Activated CD8-positive, alpha-beta memory T cell treated with anti-CD3 and anti-CD28 coated beads, Interleukin-2, amount 10 ng/mL, durations not matched to agents 7 days and 5 days (primary cell): ENCODE measurements around the gene RTCB. TPM values are rescaled to one million over a fixed set of nuclear protein-coding genes. Genes with fewer than 3 reads are reported as not detected.

Source experiments
- ATAC-seq: fragments of 150-1000 bp; cut with Tn5 transposase; one replicate; pipeline ENCODE4 v1.10.0; 2021; ENCODE audit warnings: moderate library complexity
- CTCF ChIA-PET: fragments of 350-600 bp; sonication (Branson Sonifier 250); formaldehyde crosslinking; loops from one replicate; lab custom pipeline; 2021; ENCODE audit warnings: antibody characterized with exemption; lab: Charles Lee
- DNase-seq: peaks from one replicate; pipeline ENCODE4 v3.0.0-alpha.2; 2020
- H3K27ac Mint-ChIP-seq: one replicate; pipeline ENCODE4 v1.8.0; 2021; ENCODE audit warnings: mild to moderate bottlenecking, mixed read lengths
- H3K27me3 Mint-ChIP-seq: one replicate; pipeline ENCODE4 v1.8.0; 2021; ENCODE audit warnings: mixed read lengths
- H3K36me3 Mint-ChIP-seq: one replicate; pipeline ENCODE4 v1.8.0; 2021; ENCODE audit warnings: mild to moderate bottlenecking, mixed read lengths
- H3K4me1 Mint-ChIP-seq: one replicate; pipeline ENCODE4 v1.8.0; 2021; ENCODE audit warnings: mixed read lengths
- H3K4me3 Mint-ChIP-seq: one replicate; pipeline ENCODE4 v1.8.0; 2021; ENCODE audit warnings: mild to moderate bottlenecking, moderate library complexity, mixed read lengths
- H3K9me3 Mint-ChIP-seq: one replicate; pipeline ENCODE4 v1.8.0; 2022; ENCODE audit warnings: low read depth, mixed read lengths
- total RNA-seq, 2 experiments: library from RNA; stranded (reverse); gene quantifications; one replicate each; pipeline ENCODE4 v1.2.3, GENCODE V29; 2021

RTCB gene
- 10 to 100 TPM; 77.2 to 85.5 TPM for total RNA-seq

DNA sequence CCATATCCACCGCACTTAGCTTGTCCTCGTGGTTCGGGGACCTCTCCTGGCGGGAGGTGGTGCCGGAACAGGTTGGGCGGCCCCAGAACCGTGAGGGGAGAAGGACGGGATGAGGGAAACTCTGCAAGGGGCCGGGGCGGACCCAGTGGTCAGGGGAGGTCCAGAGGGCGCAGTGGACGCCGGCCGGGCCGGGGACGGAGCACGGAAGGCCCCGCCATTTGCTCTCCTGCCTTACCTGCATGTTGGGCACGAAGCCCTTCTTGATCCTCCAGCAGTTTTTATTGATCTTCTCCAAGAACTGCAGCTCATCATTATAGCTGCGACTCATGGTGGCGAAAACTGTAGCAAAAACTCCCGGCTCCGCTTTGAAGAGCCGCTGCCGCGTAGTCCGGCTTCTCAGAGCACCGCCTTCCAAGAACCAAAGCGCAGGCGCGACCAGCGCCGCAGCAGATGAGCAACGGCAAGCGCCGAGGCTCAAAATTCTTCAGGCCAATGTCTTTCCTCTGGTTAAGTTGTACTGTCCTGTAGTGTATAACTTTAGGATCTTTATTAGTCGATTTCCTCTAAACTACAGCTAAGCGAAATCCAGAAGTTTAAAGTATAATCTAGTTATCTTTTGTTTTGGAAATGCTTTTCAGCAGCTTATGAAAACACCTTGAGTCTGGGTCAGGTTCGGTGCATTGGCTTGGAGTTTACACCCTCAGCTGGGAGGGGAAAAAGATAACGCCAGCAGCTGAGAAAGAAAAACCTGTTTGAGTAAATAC is at the start of gene RTCB:
Gene RTCB (minus strand): TSS at position 419 of the 764 bp plus-strand sequence. CDS start 91 bp downstream, at position 328.
- CTCF ChIA-PET: interaction anchor here (0.6 to 2.7 kb wide), 9 partner anchors 11 to 470 kb away, joined by 3 to 19 read pairs (median 5); partner anchors contain the start of gene FBXO7
- H3K27ac Mint-ChIP-seq: peak within 1 kb of the TSS; percentile 91
- H3K9me3 Mint-ChIP-seq: no peaks in the 10 kb centered on the region
- peaks cover 51% of the 10 kb centered on the region for H3K4me1 Mint-ChIP-seq
- peak within 1 kb of the TSS; percentile 88 for H3K4me3 Mint-ChIP-seq
- DNase-seq (peak; percentile 93), ATAC-seq (peak; percentile 89)
- peaks cover 27% of the 10 kb centered on the region for H3K36me3 Mint-ChIP-seq
- peaks cover 11% of the 10 kb centered on the region for H3K27me3 Mint-ChIP-seq

DNA sequence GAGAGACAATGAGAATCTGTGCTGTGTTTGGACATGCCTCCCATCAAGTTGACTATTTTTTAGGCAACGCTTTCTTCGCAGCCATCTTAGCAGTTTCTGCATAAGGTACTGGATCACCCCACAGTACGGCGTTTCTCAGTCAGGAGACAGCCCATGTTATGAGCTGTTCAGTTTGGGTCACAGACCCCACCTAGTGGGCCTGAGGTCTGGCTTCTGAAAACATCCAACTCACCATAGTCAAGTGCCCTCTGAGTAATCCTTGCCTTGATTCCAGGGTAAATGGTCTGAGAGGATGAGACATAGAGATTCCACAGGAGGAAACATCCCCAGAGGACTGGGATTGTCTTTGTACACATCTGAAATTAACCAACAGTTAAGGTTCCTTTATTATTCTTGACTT is 45.0 kb upstream of the RTCB start:
- CTCF ChIA-PET: no interaction called here
- H3K9me3 Mint-ChIP-seq: no peaks in the 10 kb centered on the region
- H3K4me1 Mint-ChIP-seq: no peaks in the 10 kb centered on the region
- DNase-seq (no peak), ATAC-seq (no peak)
- H3K36me3 Mint-ChIP-seq: no peaks in the 10 kb centered on the region
- H3K4me3 Mint-ChIP-seq: no peak overlapping the region
- H3K27ac Mint-ChIP-seq: no peak overlapping the region
- peaks cover 48% of the 10 kb centered on the region for H3K27me3 Mint-ChIP-seq

DNA sequence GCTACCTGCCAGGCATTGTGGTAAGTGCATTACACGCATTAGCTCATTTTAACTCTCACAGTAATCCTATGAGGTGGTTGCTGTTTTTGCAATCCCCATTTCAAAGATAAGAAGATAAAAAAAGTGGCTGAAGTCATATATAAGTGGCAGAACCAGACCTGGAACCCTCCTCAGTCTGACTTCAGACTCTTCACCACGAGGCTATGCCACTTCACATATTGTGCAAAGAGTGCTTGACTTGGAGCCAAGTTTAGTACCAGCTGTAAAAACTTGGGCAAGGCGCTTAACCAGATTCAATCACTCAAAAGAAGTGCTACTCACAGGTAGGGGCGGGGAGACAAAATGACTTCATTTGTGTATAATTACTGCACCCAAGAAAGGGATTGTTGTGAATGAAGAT is 36.9 kb upstream of the RTCB start:
- Mint-ChIP-seq H3K4me3 (no peak overlapping the region), H3K4me1 (no peaks in the 10 kb centered on the region), H3K9me3 (no peaks in the 10 kb centered on the region), H3K27me3 (peaks cover 41% of the 10 kb centered on the region), H3K27ac (no peak overlapping the region), H3K36me3 (no peaks in the 10 kb centered on the region)
- no peak for ATAC-seq
- DNase-seq: no peak
- CTCF ChIA-PET: no interaction called here

DNA sequence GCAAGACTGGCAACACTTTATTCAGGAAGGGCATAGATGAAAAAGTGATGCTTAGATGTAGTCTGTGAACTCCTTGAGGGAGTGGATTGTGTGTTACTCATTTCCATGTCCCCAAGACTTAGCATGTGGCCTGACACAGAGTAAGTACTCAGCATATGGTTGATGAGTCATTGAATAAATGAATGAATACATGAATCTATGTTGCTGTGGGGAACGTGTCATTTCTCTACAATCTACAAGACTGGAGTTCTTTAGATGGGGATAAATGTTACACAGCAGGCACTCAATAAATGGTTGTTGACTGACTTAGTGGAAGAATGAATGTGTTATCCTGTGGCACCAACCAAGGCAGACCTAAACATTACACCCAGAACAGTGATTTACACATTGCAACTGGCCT is 34.3 kb upstream of the RTCB start:
- no peak overlapping the region for H3K4me3 Mint-ChIP-seq
- no peaks in the 10 kb centered on the region for H3K9me3 Mint-ChIP-seq
- no peak for ATAC-seq
- H3K27ac Mint-ChIP-seq: no peak overlapping the region
- DNase-seq: no peak
- CTCF ChIA-PET: no interaction called here
- H3K4me1 Mint-ChIP-seq: no peaks in the 10 kb centered on the region
- peaks cover 40% of the 10 kb centered on the region for H3K27me3 Mint-ChIP-seq
- H3K36me3 Mint-ChIP-seq: no peaks in the 10 kb centered on the region

DNA sequence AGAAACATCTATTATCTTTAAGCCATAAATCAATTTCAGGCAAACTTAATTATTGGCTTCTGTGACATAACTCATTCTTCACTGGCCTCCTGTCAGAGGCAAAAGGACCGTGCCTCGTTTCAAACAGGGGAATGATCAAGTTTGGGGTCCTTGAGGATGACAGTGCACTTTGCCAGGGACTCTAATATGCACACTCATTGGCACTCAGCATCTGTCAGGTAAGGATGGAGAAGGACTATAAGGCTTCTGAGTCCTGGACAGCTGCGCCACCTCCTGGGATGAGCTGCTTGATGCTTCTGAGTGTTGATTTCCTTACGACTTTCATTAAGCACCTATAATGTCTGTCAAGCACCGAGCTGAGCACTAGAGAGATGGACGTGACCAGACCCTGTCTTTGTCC is 32.0 kb upstream of the RTCB start:
- CTCF ChIA-PET: interaction anchor here (1.4 kb wide), 1 partner anchor 32 kb away, joined by 3 read pairs; no protein-coding TSS in a partner anchor
- H3K4me1 Mint-ChIP-seq: no peaks in the 10 kb centered on the region
- DNase-seq (peak; percentile 41), ATAC-seq (no peak)
- H3K9me3 Mint-ChIP-seq: no peaks in the 10 kb centered on the region
- peaks cover 31% of the 10 kb centered on the region for H3K27me3 Mint-ChIP-seq
- H3K36me3 Mint-ChIP-seq: no peaks in the 10 kb centered on the region
- H3K27ac Mint-ChIP-seq: no peak overlapping the region
- H3K4me3 Mint-ChIP-seq: no peak overlapping the region

DNA sequence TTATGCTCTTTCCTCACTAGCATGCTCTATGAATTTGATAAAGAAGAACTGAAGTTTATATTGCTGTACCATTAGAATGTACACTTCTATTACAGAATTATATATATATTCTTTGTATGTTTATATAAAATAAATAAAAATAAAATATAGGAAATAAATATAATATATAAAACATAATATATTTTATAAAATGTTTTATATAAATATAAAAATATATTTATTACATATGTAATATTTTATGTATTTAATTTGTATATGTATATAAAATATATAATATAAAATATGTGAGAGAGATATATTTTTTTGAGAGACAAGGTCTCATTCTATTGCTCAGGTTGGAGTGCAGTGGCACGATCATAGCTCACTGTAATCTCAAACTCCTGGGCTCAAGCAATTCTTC is 18.3 kb upstream of the RTCB start:
- Mint-ChIP-seq H3K9me3 (no peaks in the 10 kb centered on the region), H3K36me3 (no peaks in the 10 kb centered on the region), H3K4me1 (peaks cover 5% of the 10 kb centered on the region), H3K27ac (no peak overlapping the region), H3K27me3 (peaks cover 20% of the 10 kb centered on the region), H3K4me3 (no peak overlapping the region)
- DNase-seq (no peak), ATAC-seq (no peak)
- CTCF ChIA-PET: interaction anchor here (0.8 kb wide), 1 partner anchor 18 kb away, joined by 3 read pairs; no protein-coding TSS in a partner anchor

DNA sequence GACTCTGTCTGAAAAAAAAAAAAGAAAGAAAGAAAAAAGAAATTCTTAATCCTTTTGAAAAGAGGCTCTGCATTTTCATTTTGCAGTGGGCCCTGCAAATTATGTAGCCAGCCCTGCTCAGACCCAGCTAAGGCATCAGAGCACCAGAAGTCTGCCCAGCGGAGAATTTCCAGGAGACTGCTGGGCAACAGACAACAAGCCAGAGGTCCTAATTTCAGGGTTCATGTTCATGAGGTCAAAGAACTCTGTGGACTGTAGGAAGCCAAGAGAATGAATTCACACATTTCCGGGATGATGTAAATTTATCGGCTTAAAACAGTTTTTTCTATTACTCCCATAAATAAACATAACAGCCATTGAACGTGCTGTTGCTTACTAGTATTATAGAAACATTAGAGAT is 14.8 kb upstream of the RTCB start:
- no peaks in the 10 kb centered on the region for H3K9me3 Mint-ChIP-seq
- H3K4me1 Mint-ChIP-seq: peaks cover 5% of the 10 kb centered on the region
- H3K4me3 Mint-ChIP-seq: no peak overlapping the region
- DNase-seq (no peak), ATAC-seq (no peak)
- peaks cover 29% of the 10 kb centered on the region for H3K27me3 Mint-ChIP-seq
- no peaks in the 10 kb centered on the region for H3K36me3 Mint-ChIP-seq
- CTCF ChIA-PET: no interaction called here
- no peak overlapping the region for H3K27ac Mint-ChIP-seq

DNA sequence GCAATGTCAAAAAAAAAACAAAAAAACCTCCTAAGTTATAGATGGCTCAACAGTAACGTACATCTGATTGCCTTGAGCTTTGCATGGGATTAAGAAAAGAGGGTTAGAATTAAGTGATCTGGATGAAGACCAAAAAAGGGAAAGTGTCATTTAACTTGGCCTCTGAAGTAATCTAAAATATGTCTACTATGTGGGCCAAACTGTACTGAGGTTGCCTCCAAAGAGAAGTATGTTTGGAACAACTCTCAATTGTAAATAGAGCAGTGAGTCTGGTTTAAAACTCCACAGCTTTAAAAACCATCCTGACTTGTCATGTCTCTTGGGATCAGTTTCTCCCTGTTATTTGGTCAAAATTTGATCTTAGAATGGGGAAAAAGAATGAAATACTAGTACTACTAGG is 11.6 kb upstream of the RTCB start:
- Mint-ChIP-seq H3K27me3 (peaks cover 31% of the 10 kb centered on the region), H3K4me3 (no peak overlapping the region), H3K9me3 (no peaks in the 10 kb centered on the region), H3K36me3 (no peaks in the 10 kb centered on the region), H3K27ac (no peak overlapping the region), H3K4me1 (peaks cover 5% of the 10 kb centered on the region)
- DNase-seq: no peak
- no peak for ATAC-seq
- CTCF ChIA-PET: no interaction called here

DNA sequence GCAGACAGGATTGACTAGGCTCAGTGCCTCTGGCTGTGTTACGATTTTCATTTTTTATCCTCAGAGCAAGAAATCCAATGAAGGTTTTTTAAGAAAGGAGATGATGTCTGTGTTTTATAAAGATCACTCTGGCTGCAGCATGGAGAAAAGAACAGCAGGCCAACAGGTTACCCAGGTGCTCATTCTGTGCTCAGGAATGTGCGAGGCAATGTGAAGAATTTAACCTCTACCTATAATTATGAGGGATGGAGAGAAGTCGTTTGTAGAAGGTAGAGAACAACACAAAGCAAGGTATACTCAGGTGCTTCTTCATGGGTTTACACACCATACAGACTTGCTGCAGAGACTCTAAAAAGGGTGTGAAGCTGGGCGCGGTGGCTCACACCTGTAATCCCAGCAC is 10.0 kb upstream of the RTCB start:
- no peak for DNase-seq
- H3K4me3 Mint-ChIP-seq: no peak overlapping the region
- ATAC-seq: no peak
- no peaks in the 10 kb centered on the region for H3K36me3 Mint-ChIP-seq
- CTCF ChIA-PET: no interaction called here
- H3K9me3 Mint-ChIP-seq: no peaks in the 10 kb centered on the region
- H3K27ac Mint-ChIP-seq: no peak overlapping the region
- H3K27me3 Mint-ChIP-seq: peaks cover 39% of the 10 kb centered on the region
- H3K4me1 Mint-ChIP-seq: no peaks in the 10 kb centered on the region

DNA sequence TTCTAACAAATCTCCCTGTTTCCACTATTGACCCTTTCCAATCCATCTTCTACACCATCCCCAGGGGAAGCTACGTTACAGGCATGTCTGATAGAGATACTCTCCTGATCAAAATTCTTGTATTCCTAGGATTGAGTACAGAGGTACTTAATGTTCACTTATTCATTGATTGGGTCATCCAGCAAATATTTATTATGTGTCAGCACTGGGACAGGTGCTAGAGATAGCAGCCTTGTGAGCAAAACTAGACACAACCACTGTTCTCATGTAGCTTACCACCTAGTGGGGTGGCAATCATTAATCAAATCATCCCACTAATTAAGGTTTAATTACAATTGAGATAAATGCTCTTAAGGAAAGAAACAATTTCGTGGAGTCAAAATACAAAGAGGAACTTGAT is 9.4 kb upstream of the RTCB start:
- Mint-ChIP-seq H3K4me3 (no peak overlapping the region), H3K27me3 (peaks cover 42% of the 10 kb centered on the region), H3K27ac (no peak overlapping the region), H3K36me3 (no peaks in the 10 kb centered on the region), H3K4me1 (no peaks in the 10 kb centered on the region), H3K9me3 (no peaks in the 10 kb centered on the region)
- CTCF ChIA-PET: no interaction called here
- DNase-seq: no peak
- no peak for ATAC-seq

DNA sequence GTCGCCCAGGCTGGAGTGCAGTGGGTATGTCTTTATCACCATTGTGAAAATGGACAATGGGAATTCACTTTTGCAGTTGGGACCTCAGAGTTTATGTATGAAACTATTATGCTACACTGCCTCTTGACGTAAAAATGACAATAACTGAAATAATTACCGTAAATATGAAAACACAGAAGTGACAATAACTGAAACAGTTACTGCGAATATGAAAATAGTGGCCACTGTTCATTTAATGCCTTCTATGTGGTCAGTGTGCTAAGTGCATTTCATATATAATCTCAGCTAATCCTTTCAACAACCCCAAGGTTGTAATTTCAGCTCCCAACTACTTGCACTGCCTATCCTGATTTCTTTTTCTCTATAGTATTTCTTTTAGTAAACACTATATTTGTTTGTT is 5.9 kb upstream of the RTCB start:
- ATAC-seq (no peak), DNase-seq (no peak)
- H3K9me3 Mint-ChIP-seq: no peaks in the 10 kb centered on the region
- CTCF ChIA-PET: no interaction called here
- H3K27me3 Mint-ChIP-seq: peaks cover 42% of the 10 kb centered on the region
- no peak overlapping the region for H3K4me3 Mint-ChIP-seq
- H3K27ac Mint-ChIP-seq: no peak overlapping the region
- peaks cover 3% of the 10 kb centered on the region for H3K4me1 Mint-ChIP-seq
- no peaks in the 10 kb centered on the region for H3K36me3 Mint-ChIP-seq

DNA sequence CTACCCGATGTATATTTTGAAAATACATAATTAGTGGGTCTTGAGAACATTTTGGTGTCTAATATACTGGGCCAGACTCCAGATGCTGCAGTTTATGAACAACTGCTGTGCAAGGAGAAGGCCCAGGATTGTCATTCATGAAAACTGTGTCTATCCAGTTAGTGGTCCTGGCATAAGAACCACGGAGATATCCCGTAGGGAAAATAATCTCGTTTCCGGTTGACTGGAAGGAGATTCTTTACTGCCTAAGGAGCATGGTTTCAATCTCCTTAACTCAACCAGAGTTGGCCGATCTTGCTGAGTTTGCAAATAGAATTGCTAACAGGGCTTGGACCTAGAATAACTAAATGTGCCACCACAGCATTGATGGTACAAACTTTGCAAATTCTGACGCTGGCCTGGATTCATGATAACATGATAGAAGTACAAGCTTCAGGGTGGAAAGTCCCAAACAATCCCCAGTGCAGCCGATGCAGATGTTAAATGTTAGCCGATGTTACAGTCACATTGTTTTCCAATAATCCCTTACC is 4.6 kb upstream of the RTCB start:
- no peak overlapping the region for H3K4me3 Mint-ChIP-seq
- H3K9me3 Mint-ChIP-seq: no peaks in the 10 kb centered on the region
- CTCF ChIA-PET: no interaction called here
- H3K4me1 Mint-ChIP-seq: peaks cover 13% of the 10 kb centered on the region
- no peak overlapping the region for H3K27ac Mint-ChIP-seq
- no peak for ATAC-seq
- peaks cover 2% of the 10 kb centered on the region for H3K36me3 Mint-ChIP-seq
- no peak for DNase-seq
- peaks cover 29% of the 10 kb centered on the region for H3K27me3 Mint-ChIP-seq

DNA sequence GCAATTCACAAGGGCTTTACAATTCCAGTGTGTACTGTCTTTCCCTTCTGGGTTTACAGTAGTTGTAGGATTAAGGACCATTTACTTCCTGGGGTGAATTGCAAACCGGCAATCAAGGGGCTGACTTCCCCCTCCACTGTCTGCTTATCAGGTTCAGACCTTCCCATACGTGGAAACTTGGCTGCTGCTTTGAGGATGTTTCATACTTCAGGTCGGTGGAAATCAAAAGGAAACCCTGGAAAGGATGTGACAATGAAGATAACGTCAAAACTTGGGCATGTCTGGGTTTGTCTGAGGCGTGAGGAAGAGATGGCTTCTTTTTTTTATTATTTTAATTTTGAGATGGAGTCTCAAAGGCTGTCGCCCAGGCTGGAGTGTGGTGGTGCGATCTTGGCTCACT is 2.1 kb upstream of the RTCB start:
- no peak overlapping the region for H3K4me3 Mint-ChIP-seq
- peaks cover 19% of the 10 kb centered on the region for H3K27me3 Mint-ChIP-seq
- H3K36me3 Mint-ChIP-seq: peaks cover 5% of the 10 kb centered on the region
- ATAC-seq: no peak
- peaks cover 31% of the 10 kb centered on the region for H3K4me1 Mint-ChIP-seq
- DNase-seq: no peak
- H3K9me3 Mint-ChIP-seq: no peaks in the 10 kb centered on the region
- no peak overlapping the region for H3K27ac Mint-ChIP-seq
- CTCF ChIA-PET: no interaction called here

DNA sequence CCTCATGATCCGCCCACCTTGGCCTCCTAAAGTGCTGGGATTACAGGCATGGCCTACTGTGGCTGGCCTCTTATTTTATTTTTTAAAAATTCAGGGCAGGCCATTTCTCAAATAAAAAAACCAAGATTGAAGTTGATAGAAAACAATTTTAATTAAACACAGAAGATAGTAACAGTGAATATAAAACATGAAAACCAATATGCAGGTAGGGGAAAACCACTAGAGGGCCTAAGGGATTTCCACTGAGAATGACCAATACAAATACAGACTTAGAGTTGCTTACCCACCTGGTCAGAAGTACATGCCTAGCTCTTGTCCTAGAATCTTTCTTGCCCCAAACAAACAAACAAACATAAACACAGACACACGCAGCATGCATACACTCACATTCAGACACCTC is 1.7 kb upstream of the RTCB start:
- Mint-ChIP-seq H3K4me1 (peaks cover 34% of the 10 kb centered on the region), H3K36me3 (peaks cover 9% of the 10 kb centered on the region), H3K27me3 (peaks cover 19% of the 10 kb centered on the region), H3K9me3 (no peaks in the 10 kb centered on the region), H3K4me3 (no peak overlapping the region), H3K27ac (no peak overlapping the region)
- DNase-seq: no peak
- CTCF ChIA-PET: no interaction called here
- ATAC-seq: no peak
